Measurements from ENCODE around the gene ETHE1.

ETHE1 gene

GRCh38 chr19:43526884-43527859, at the start of gene ETHE1:
Gene ETHE1 (minus strand): TSS chr19:43527201. CDS start chr19:43527177, 24 bp downstream.
- H3K4me3 ChIP-seq (ENCODE audit: low read depth, low read length): peak within 1 kb of the TSS; percentile 87
- no peak for DNase-seq (ENCODE audit: low read depth)
- no peak for TF ChIP-seq CTCF (IDR thresholded peaks at IDR 0.05; ENCODE audit: low read depth, low read length, missing control alignments)

GRCh38 chr19:43575955-43576878, 49.2 kb upstream of the ETHE1 start:
- peak overlapping the region; percentile 35 for H3K4me3 ChIP-seq (ENCODE audit: low read depth, low read length)
- no peak for DNase-seq (ENCODE audit: low read depth)
- TF ChIP-seq CTCF (IDR thresholded peaks at IDR 0.05; ENCODE audit: low read depth, low read length, missing control alignments): no peak

- H3K4me3 ChIP-seq (ENCODE audit: low read depth, low read length): peak within 1 kb of the TSS; percentile 80
- TF ChIP-seq CTCF (IDR thresholded peaks at IDR 0.05; ENCODE audit: low read depth, low read length, missing control alignments): no peak
- DNase-seq (ENCODE audit: low read depth): peak; percentile 94
Observed at GRCh38 chr19:43575156-43575950, 48.4 kb upstream of the ETHE1 start, which contains the start of the genes PINLYP and XRCC1. Gene PINLYP (plus strand): TSS chr19:43575801. CDS start chr19:43577192, 1,391 bp downstream. Gene XRCC1 (minus strand): TSS chr19:43575527. CDS start chr19:43575458, 69 bp downstream.

GRCh38 chr19:43574424-43575155, 47.6 kb upstream of the ETHE1 start:
- peak overlapping the region; percentile 80 for H3K4me3 ChIP-seq (ENCODE audit: low read depth, low read length)
- TF ChIP-seq CTCF (IDR thresholded peaks at IDR 0.05; ENCODE audit: low read depth, low read length, missing control alignments): no peak
- no peak for DNase-seq (ENCODE audit: low read depth)

GRCh38 chr19:43572171-43572588, 45.2 kb upstream of the ETHE1 start:
- TF ChIP-seq CTCF (IDR thresholded peaks at IDR 0.05; ENCODE audit: low read depth, low read length, missing control alignments): no peak
- no peak overlapping the region for H3K4me3 ChIP-seq (ENCODE audit: low read depth, low read length)
- DNase-seq (ENCODE audit: low read depth): no peak
